ENCODE data around the gene LILRB3. TPM values are rescaled to one million over a fixed set of nuclear protein-coding genes. Genes with fewer than 3 reads are reported as not detected.

LILRB3 gene
- total and polyA plus RNA-seq, 2 experiments from 2014 or later = 1.7 TPM; not detected in 1

DNA sequence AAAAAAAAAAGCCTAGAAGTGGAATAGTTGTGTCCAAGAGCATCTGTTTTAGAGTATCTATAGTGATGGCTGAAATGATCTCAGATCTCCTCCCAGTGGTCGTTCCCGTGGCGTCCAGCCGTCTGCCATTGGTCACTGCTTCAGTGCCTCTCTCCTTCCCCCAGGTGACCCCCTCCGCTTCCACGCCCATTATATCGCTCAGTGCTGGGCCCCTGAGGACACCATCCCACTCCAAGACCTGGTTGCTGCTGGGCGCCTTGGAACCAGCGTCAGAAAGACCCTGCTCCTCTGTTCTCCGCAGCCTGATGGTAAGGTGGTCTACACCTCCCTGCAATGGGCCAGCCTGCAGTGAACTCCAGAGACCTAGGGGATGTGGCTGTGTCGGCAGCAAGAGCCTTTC is 29.8 kb downstream of the LILRB3 start:
- WGBS (ENCODE audit: low lambda C conversion rate, missing lambda C conversion rate) = 94% methylated on average over 11 of the region's 11 CpGs
- no peaks in the 10 kb centered on the region for H3K9me2 ChIP-seq (replicated peaks; ENCODE audit: insufficient read depth)
- peaks cover 10% of the 10 kb centered on the region for H3K4me1 ChIP-seq (ENCODE audit: insufficient read depth)
- no peaks in the 10 kb centered on the region for H4K20me1 ChIP-seq (ENCODE audit: insufficient read depth, poor library complexity, severe bottlenecking)
- no peak overlapping the region for H2AFZ ChIP-seq
- no peak overlapping the region for H3K4me3 ChIP-seq
- no peak overlapping the region for H3K4me2 ChIP-seq
- TF ChIP-seq EZH2phosphoT487 (IDR thresholded peaks at IDR 0.05; ENCODE audit: low read depth, severe bottlenecking, unreplicated experiment) (no peak), EZH2 (IDR thresholded peaks at IDR 0.05; ENCODE audit: borderline replicate concordance) (no peak)
- TF ChIP-seq, protein P1, sequence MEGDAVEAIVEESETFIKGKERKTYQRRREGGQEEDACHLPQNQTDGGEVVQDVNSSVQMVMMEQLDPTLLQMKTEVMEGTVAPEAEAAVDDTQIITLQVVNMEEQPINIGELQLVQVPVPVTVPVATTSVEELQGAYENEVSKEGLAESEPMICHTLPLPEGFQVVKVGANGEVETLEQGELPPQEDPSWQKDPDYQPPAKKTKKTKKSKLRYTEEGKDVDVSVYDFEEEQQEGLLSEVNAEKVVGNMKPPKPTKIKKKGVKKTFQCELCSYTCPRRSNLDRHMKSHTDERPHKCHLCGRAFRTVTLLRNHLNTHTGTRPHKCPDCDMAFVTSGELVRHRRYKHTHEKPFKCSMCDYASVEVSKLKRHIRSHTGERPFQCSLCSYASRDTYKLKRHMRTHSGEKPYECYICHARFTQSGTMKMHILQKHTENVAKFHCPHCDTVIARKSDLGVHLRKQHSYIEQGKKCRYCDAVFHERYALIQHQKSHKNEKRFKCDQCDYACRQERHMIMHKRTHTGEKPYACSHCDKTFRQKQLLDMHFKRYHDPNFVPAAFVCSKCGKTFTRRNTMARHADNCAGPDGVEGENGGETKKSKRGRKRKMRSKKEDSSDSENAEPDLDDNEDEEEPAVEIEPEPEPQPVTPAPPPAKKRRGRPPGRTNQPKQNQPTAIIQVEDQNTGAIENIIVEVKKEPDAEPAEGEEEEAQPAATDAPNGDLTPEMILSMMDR (IDR thresholded peaks at IDR 0.05; ENCODE audit: poor library complexity) = no peak
- peaks cover 31% of the 10 kb centered on the region for H3K79me2 ChIP-seq
- DNase-seq (ENCODE audit: low spot score) = no peak
- no peak overlapping the region for H3K27ac ChIP-seq
- H3K27me3 ChIP-seq = no peaks in the 10 kb centered on the region
- H3K9me3 ChIP-seq (ENCODE audit: low read depth) = no peaks in the 10 kb centered on the region
- no peaks in the 10 kb centered on the region for H3K36me3 ChIP-seq (replicated peaks; ENCODE audit: insufficient read depth, low read depth)

DNA sequence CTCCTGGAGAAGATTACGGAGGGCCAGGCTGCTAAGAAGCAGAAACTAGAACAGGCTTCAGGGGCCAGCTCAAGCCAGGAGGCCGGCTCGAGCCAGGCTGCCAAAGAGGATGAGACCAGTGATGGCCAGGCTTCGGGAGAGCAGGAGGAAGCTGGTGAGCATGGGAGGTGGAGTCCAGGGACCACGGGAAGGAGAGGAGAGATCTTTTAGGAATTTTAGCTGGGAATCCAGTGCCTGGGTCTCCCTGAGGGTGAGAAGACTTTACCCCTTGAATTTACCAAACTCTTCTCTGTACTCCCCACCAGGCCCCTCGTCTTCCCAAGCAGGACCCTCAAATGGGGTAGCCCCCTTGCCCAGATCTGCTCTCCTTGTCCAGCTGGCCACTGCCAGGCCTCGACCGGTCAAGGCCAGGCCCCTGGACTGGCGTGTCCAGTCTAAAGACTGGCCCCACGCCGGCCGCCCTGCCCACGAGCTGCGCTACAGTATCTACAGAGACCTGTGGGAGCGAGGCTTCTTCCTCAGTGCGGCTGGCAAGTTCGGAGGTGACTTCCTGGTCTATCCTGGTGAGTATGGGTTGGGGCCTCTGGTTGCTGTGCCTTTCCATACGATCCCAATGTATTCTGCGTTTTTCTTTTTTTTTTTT is 30.9 kb downstream of the LILRB3 start:
- peak overlapping the region; percentile 93 for H3K4me2 ChIP-seq
- H3K9me3 ChIP-seq (ENCODE audit: low read depth) = no peaks in the 10 kb centered on the region
- WGBS (ENCODE audit: low lambda C conversion rate, missing lambda C conversion rate) = 64% methylated on average over 19 of the region's 19 CpGs
- H2AFZ ChIP-seq = no peak overlapping the region
- H3K9me2 ChIP-seq (replicated peaks; ENCODE audit: insufficient read depth) = no peaks in the 10 kb centered on the region
- TF ChIP-seq EZH2 (IDR thresholded peaks at IDR 0.05; ENCODE audit: borderline replicate concordance) (no peak), EZH2phosphoT487 (IDR thresholded peaks at IDR 0.05; ENCODE audit: low read depth, severe bottlenecking, unreplicated experiment) (no peak)
- TF ChIP-seq, protein P1 (IDR thresholded peaks at IDR 0.05; ENCODE audit: poor library complexity) = no peak
- H3K4me3 ChIP-seq = peak overlapping the region; percentile 47
- peaks cover 39% of the 10 kb centered on the region for H3K79me2 ChIP-seq
- no peaks in the 10 kb centered on the region for H3K36me3 ChIP-seq (replicated peaks; ENCODE audit: insufficient read depth, low read depth)
- DNase-seq (ENCODE audit: low spot score) = no peak
- peak overlapping the region; percentile 92 for H3K27ac ChIP-seq
- H4K20me1 ChIP-seq (ENCODE audit: insufficient read depth, poor library complexity, severe bottlenecking) = no peaks in the 10 kb centered on the region
- peaks cover 10% of the 10 kb centered on the region for H3K4me1 ChIP-seq (ENCODE audit: insufficient read depth)
- H3K27me3 ChIP-seq = no peaks in the 10 kb centered on the region

DNA sequence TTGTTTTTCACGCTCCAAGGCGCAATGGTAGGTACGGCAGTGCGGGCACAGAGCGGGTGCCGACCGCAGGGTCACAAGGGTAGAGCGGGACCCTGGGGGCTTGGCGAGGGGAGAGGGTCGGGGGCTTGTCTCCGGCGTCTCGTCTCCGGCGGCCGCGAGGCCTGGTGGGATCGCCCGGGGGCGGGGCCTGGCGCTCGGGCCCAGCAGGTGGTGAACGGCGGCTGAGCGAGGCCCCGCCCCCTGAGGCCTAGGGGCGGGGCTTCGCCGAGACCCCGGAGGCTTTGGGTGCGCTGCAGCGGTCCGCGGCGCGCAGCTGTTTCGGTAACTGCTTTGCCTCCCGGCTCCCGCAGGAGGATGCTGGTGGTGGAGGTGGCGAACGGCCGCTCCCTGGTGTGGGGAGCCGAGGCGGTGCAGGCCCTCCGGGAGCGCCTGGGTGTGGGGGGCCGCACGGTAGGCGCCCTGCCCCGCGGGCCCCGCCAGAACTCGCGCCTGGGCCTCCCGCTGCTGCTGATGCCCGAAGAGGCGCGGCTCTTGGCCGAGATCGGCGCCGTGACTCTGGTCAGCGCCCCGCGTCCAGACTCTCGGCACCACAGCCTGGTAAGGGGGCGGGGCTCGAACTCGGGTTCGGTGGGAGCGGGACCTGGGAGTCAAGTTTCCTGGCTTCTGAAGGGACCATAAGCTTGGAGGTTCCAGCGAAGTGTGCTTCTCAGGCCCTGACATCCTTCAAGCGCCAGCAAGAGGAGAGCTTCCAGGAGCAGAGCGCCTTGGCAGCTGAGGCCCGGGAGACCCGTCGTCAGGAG is 31.6 kb downstream of the LILRB3 start, which contains the start of gene TSEN34:
Gene TSEN34 (plus strand): TSS at position 298 of the 800 bp plus-strand sequence. CDS start 57 bp downstream, at position 355.
- DNase-seq (ENCODE audit: low spot score) = peak; percentile 97
- H3K4me1 ChIP-seq (ENCODE audit: insufficient read depth) = peaks cover 10% of the 10 kb centered on the region
- 1% methylated on average over 52 of the region's 77 CpGs for WGBS (ENCODE audit: low lambda C conversion rate, missing lambda C conversion rate)
- peaks cover 43% of the 10 kb centered on the region for H3K79me2 ChIP-seq
- no peaks in the 10 kb centered on the region for H3K36me3 ChIP-seq (replicated peaks; ENCODE audit: insufficient read depth, low read depth)
- H3K4me3 ChIP-seq = peak within 1 kb of the TSS; percentile 47
- no peaks in the 10 kb centered on the region for H4K20me1 ChIP-seq (ENCODE audit: insufficient read depth, poor library complexity, severe bottlenecking)
- no peaks in the 10 kb centered on the region for H3K27me3 ChIP-seq
- peak within 1 kb of the TSS; percentile 93 for H3K4me2 ChIP-seq
- H2AFZ ChIP-seq = peak within 1 kb of the TSS; percentile 46
- no peaks in the 10 kb centered on the region for H3K9me2 ChIP-seq (replicated peaks; ENCODE audit: insufficient read depth)
- H3K9me3 ChIP-seq (ENCODE audit: low read depth) = no peaks in the 10 kb centered on the region
- TF ChIP-seq EZH2 (IDR thresholded peaks at IDR 0.05; ENCODE audit: borderline replicate concordance) (no peak), EZH2phosphoT487 (IDR thresholded peaks at IDR 0.05; ENCODE audit: low read depth, severe bottlenecking, unreplicated experiment) (no peak)
- TF ChIP-seq, protein P1 (IDR thresholded peaks at IDR 0.05; ENCODE audit: poor library complexity) = no peak
- H3K27ac ChIP-seq = peak within 1 kb of the TSS; percentile 92
